OCI-LY7 (cell line): ENCODE results near the gene ZNF777. TPM values are rescaled to one million over a fixed set of nuclear protein-coding genes. Genes with fewer than 3 reads are reported as not detected.

ENCODE experiments used
- BruUV-seq: library from RNA; stranded (reverse); fragments of 400-500 nt; replicated peaks from 2 replicates; lab custom pipeline; 2021; lab: Mats Ljungman, UMichigan
- CTCF ChIA-PET: fragments of 300-600 bp; sonication (Branson Sonifier 250); formaldehyde crosslinking; loops from one replicate; lab custom pipeline; 2022; ENCODE audit warnings: antibody characterized with exemption; ENCODE audit not compliant: unreplicated experiment; lab: Charles Lee
- POLR2A ChIA-PET: fragments of 300-600 bp; sonication (Branson Sonifier 250); formaldehyde crosslinking; loops from one replicate; lab custom pipeline; 2022; ENCODE audit warnings: antibody characterized with exemption; lab: Charles Lee
- DNase-seq: peaks from one replicate; pipeline ENCODE4 v3.0.0-alpha.2; 2015; ENCODE audit warnings: low spot score
- H2AFZ ChIP-seq: fragments of 200-600 bp; sonication (generic), shearing (Covaris generic); 2 replicates; pipeline ENCODE4 v1.6.1; 2014; ENCODE audit warnings: mild to moderate bottlenecking, antibody characterized with exemption, low read length, moderate library complexity
- H3K27ac ChIP-seq: fragments of 200-600 bp; sonication (generic); 2 replicates; pipeline ENCODE4 v1.5.1; 2014; ENCODE audit warnings: mixed run types, low read depth, mild to moderate bottlenecking, moderate library complexity, low read length, inconsistent platforms; ENCODE audit not compliant: poor library complexity, severe bottlenecking
- H3K36me3 ChIP-seq: fragments of 200-600 bp; sonication (generic); 2 replicates; pipeline ENCODE4 v1.6.1; 2014; ENCODE audit warnings: mild to moderate bottlenecking, antibody characterized with exemption, low read length, moderate library complexity, mixed read lengths; ENCODE audit not compliant: insufficient read depth
- H3K4me1 ChIP-seq: fragments of 200-600 bp; sonication (generic); 2 replicates; pipeline ENCODE4 v1.5.1; 2014; ENCODE audit warnings: mild to moderate bottlenecking, low read length; ENCODE audit not compliant: insufficient read depth, poor library complexity, severe bottlenecking
- H3K4me2 ChIP-seq: fragments of 200-600 bp; sonication (generic); 2 replicates; pipeline ENCODE4 v1.6.1; 2014; ENCODE audit warnings: mild to moderate bottlenecking, low read length
- H3K4me3 ChIP-seq: fragments of 200-600 bp; sonication (generic); 2 replicates; pipeline ENCODE4 v1.5.1; 2014; ENCODE audit warnings: mild to moderate bottlenecking, low read depth, low read length; ENCODE audit not compliant: poor library complexity, severe bottlenecking
- H3K79me2 ChIP-seq: fragments of 200-600 bp; sonication (generic); 2 replicates; pipeline ENCODE4 v1.6.1; 2016; ENCODE audit warnings: low read depth, mild to moderate bottlenecking, low read length, moderate library complexity, mixed read lengths; ENCODE audit not compliant: insufficient read depth
- H3K9me2 ChIP-seq: fragments of 200-600 bp; sonication (generic); 2 replicates; pipeline ENCODE4 v1.6.1; 2016; ENCODE audit warnings: mild to moderate bottlenecking, low read length, mixed read lengths; ENCODE audit not compliant: insufficient read depth
- H3K9me3 ChIP-seq: fragments of 200-600 bp; sonication (generic); 2 replicates; pipeline ENCODE4 v1.6.1; 2014; ENCODE audit warnings: mild to moderate bottlenecking, mixed run types, low read length, mixed read lengths
- H4K20me1 ChIP-seq: fragments of 200-600 bp; sonication (generic); 2 replicates; pipeline ENCODE4 v1.6.1; 2014; ENCODE audit warnings: mild to moderate bottlenecking, antibody characterized with exemption, low read length, moderate library complexity, mixed read lengths; ENCODE audit not compliant: insufficient read depth
- CTCF ChIP-seq: fragments of 200-600 bp; sonication (generic); conservative IDR thresholded peaks from 2 replicates; pipeline ENCODE4 v1.5.1; 2014; ENCODE audit warnings: mild to moderate bottlenecking, antibody characterized with exemption, low read length, moderate library complexity, mixed read lengths
- EZH2phosphoT487 ChIP-seq: fragments of 200-600 bp; sonication (generic); IDR thresholded peaks from 2 replicates; pipeline ENCODE4 v1.6.1; 2018; ENCODE audit warnings: low read depth, borderline replicate concordance, mild to moderate bottlenecking, mixed run types, antibody characterized with exemption, low read length, moderate library complexity, mixed read lengths
- intact Hi-C: fragments of 100-400 bp; cut with micrococcal nuclease; formaldehyde crosslinking; loops from one replicate; pipeline ENCODE4 v1.10.0; 2022; ENCODE audit not compliant: unreplicated experiment
- total RNA-seq, 2 experiments: library from RNA; depleted of rRNA in 1 of 2; stranded (reverse); fragments of >200 nt in 1 of 2; shearing (Covaris generic) in 1 of 2; gene quantifications; 2 replicates each; pipeline ENCODE4 v1.2.3, GENCODE V29; 2014 to 2022

The ZNF777 gene
- total RNA-seq, 2 experiments from 2014 or later, result 5.2 to 9.5 TPM

DNA sequence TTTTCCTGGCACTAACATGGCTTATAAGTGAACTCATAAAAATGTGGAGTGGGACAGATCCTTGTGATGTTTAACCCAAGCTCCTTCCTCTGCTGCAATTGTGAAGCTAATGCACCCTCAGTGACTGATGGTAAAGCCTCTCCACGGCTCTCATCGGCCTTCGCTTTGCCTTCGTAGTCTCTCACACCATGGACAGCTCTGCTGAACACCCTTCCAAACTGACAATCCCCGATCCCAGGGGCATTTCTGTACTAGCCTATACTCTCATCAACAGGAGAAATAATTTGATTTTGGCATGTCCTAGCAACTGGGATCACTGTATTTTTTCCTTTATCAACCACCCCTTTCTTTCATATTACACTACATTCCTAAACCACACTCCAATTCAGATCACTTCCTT lies 6.1 kb downstream of the ZNF777 start:
- Histone ChIP-seq H3K36me3 (peaks cover 48% of the 10 kb centered on the region), H2AFZ (no peak overlapping the region), H3K79me2 (peaks cover 6% of the 10 kb centered on the region; the same call in 1 of the 2 replicates), H3K9me2 (no peaks in the 10 kb centered on the region), H3K9me3 (no peaks in the 10 kb centered on the region), H3K4me3 (no peak overlapping the region), H3K4me1 (peaks cover 11% of the 10 kb centered on the region), H4K20me1 (peaks cover 7% of the 10 kb centered on the region; the same call in 1 of the 2 replicates), H3K4me2 (no peak overlapping the region), H3K27ac (no peak overlapping the region)
- no TSS peak for BruUV-seq
- POLR2A ChIA-PET, result no interaction called here
- TF ChIP-seq EZH2phosphoT487 (no peak), CTCF (no peak)
- no peak for DNase-seq
- intact Hi-C loops, result no loop called here
- CTCF ChIA-PET, result no interaction called here

DNA sequence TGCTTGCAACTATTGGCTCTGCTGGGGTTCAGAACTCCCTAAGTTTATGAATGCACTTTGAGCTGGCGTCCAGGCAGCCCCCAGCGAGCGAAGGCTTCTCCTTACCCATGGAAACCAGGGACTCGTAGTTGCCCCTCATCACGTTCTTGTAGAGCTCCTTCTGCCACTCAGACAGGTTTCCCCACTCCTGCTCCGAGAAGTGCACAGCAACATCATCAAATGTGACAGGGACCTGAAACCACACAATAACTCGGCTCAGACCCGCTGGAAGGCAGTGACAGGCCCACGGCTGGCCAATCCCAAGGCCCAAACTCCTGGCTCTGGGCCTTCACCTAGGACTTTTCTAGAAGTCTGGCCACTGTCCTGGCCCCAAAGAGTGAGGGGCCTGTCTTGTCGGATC lies 6.9 kb downstream of the ZNF777 start:
- no TSS peak for BruUV-seq
- POLR2A ChIA-PET, result no interaction called here
- TF ChIP-seq CTCF (no peak), EZH2phosphoT487 (no peak)

GRCh38 chr7:149450821-149451220 lies 10.0 kb downstream of the ZNF777 start:
- no TSS peak for BruUV-seq
- H3K9me3 ChIP-seq, result no peaks in the 10 kb centered on the region

More for the DNA sequence above, 6.9 kb downstream of the ZNF777 start:
- Histone ChIP-seq H4K20me1 (peaks cover 7% of the 10 kb centered on the region; the same call in 1 of the 2 replicates), H3K4me2 (no peak overlapping the region), H3K4me3 (no peak overlapping the region), H3K4me1 (peaks cover 6% of the 10 kb centered on the region), H3K9me2 (no peaks in the 10 kb centered on the region), H3K9me3 (no peaks in the 10 kb centered on the region), H2AFZ (no peak overlapping the region), H3K79me2 (peaks cover 3% of the 10 kb centered on the region; the same call in 1 of the 2 replicates), H3K27ac (no peak overlapping the region), H3K36me3 (peaks cover 55% of the 10 kb centered on the region)
- CTCF ChIA-PET, result no interaction called here
- intact Hi-C loops, result no loop called here
- DNase-seq, result no peak

More at GRCh38 chr7:149450821-149451220, 10.0 kb downstream of the ZNF777 start:
- DNase-seq, result no peak
- Histone ChIP-seq H3K4me3 (no peak overlapping the region), H3K9me2 (no peaks in the 10 kb centered on the region), H4K20me1 (no peaks in the 10 kb centered on the region), H2AFZ (no peak overlapping the region), H3K79me2 (no peaks in the 10 kb centered on the region), H3K4me2 (no peak overlapping the region), H3K27ac (no peak overlapping the region), H3K4me1 (no peaks in the 10 kb centered on the region), H3K36me3 (peaks cover 81% of the 10 kb centered on the region)
- intact Hi-C loops, result no loop called here
- CTCF ChIA-PET, result no interaction called here
- POLR2A ChIA-PET, result no interaction called here
- TF ChIP-seq EZH2phosphoT487, result no peak
- no peak for TF ChIP-seq CTCF
